ENCODE results near the gene SPATA31A3.
"Not testable (repeated sequence)": the region's sequence is repeated elsewhere in the genome, so short reads cannot be mapped to it uniquely, and the experiment has no call there.

Gene SPATA31A3

GRCh38 chr9:66992450-66992849, at the start of gene SPATA31A3:
SPATA31A3 (minus strand) TSS chr9:66992550; CDS start chr9:66992521, 29 bp downstream.
- not testable (repeated sequence) for DNase-seq (ENCODE audit: low read depth)

GRCh38 chr9:66952576-66952975, 39.8 kb downstream of the SPATA31A3 start:
- not testable (repeated sequence) for DNase-seq (ENCODE audit: low read depth)

GRCh38 chr9:66942400-66943155, 49.8 kb downstream of the SPATA31A3 start:
- DNase-seq (ENCODE audit: low read depth) = not testable (repeated sequence)

GRCh38 chr9:66939878-66940830, 52.2 kb downstream of the SPATA31A3 start:
- not testable (repeated sequence) for DNase-seq (ENCODE audit: low read depth)

GRCh38 chr9:66938322-66938721, 54.0 kb downstream of the SPATA31A3 start:
- DNase-seq (ENCODE audit: low read depth) = not testable (repeated sequence)

- DNase-seq (ENCODE audit: low read depth) = not testable (repeated sequence)
These were observed 54.7 kb downstream of the SPATA31A3 start for GRCh38 chr9:66937662-66938061.
